ENCODE data around the gene RMDN2.

GRCh38 chr2:38057651-38058410 is 132.7 kb downstream of the RMDN2 start:
- TF ChIP-seq CBFB (CRISPR knock-in tag; IDR thresholded peaks at IDR 0.05; ENCODE audit: low read depth) (no peak), TCF7 (CRISPR knock-in tag; IDR thresholded peaks at IDR 0.05; ENCODE audit: low read depth) (no peak), CREB1 (CRISPR knock-in tag; IDR thresholded peaks at IDR 0.05) (no peak), CTCF (IDR thresholded peaks at IDR 0.05) (no peak), SP1 (CRISPR knock-in tag; conservative IDR thresholded peaks at IDR 0.05) (no peak), IRF2 (CRISPR knock-in tag; IDR thresholded peaks at IDR 0.05; ENCODE audit: borderline replicate concordance, low read depth) (no peak), MAX (CRISPR knock-in tag; IDR thresholded peaks at IDR 0.05) (no peak)
